ENCODE results near the gene FAM72A. TPM values are rescaled to one million over a fixed set of nuclear protein-coding genes. Genes with fewer than 3 reads are reported as not detected.
"Not testable (repeated sequence)": the region's sequence is repeated elsewhere in the genome, so short reads cannot be mapped to it uniquely, and the experiment has no call there.

Gene FAM72A
- total and polyA plus RNA-seq, 2 of the 4 experiments (the other 2 are of a cell fraction), result 2.2 to 5.0 TPM

GRCh38 chr1:206246129-206246886 lies 43.7 kb upstream of the FAM72A start:
- H3K9me3 ChIP-seq (ENCODE audit: control insufficient read depth, insufficient read depth, low read length); H2BK5ac ChIP-seq (ENCODE audit: low read depth, low read length, poor library complexity, severe bottlenecking); H4K5ac ChIP-seq (ENCODE audit: low read depth, low read length); H2AK9ac ChIP-seq (replicated peaks; ENCODE audit: low read depth, low read length, poor library complexity); CTCF ChIA-PET; H3K4me1 ChIP-seq (ENCODE audit: control insufficient read depth, insufficient read depth, low read length); H3K9me1 ChIP-seq (ENCODE audit: insufficient read depth, low read length); BruUV-seq (replicated peaks); H2BK120ac ChIP-seq (ENCODE audit: low read depth, low read length); H3K79me1 ChIP-seq (ENCODE audit: low read depth in 1 of 2, low read length in 2 of 2); H4K91ac ChIP-seq (ENCODE audit: insufficient read depth, low read depth, low read length); H3K56ac ChIP-seq (ENCODE audit: extremely low read depth, insufficient read depth, low read length); H3K4me3 ChIP-seq (ENCODE audit: insufficient read depth, low read depth, low read length); H2AFZ ChIP-seq (replicated peaks; ENCODE audit: low read length, poor library complexity); H2BK20ac ChIP-seq (ENCODE audit: low read depth, low read length); in situ Hi-C loops (cut with MboI; ENCODE audit: low sequenced_read_pairs); H4K8ac ChIP-seq (ENCODE audit: low read depth in 2 of 2, low read length in 2 of 2); H3K18ac ChIP-seq (ENCODE audit: low read depth, low read length); H3K4ac ChIP-seq (ENCODE audit: low read depth, low read length); DNase-seq; H3K36me3 ChIP-seq (ENCODE audit: control insufficient read depth, insufficient read depth, low read length); H2BK15ac ChIP-seq (ENCODE audit: low read depth, low read length); H3K27ac ChIP-seq (ENCODE audit: insufficient read depth, low read length); H4K20me1 ChIP-seq (ENCODE audit: insufficient read depth, low read length); dilution Hi-C loops (cut with HindIII; ENCODE audit: low sequenced_read_pairs, unreplicated experiment); H3K27me3 ChIP-seq (ENCODE audit: control insufficient read depth, insufficient read depth, low read length); ATAC-seq (ENCODE audit: low read depth); H3K14ac ChIP-seq (replicated peaks; ENCODE audit: low read depth, low read length); H3K4me2 ChIP-seq (ENCODE audit: low read depth, low read length); H3K9ac ChIP-seq (ENCODE audit: low read depth, low read length); POLR2A ChIA-PET (ENCODE audit: unreplicated experiment); H3K23ac ChIP-seq (ENCODE audit: low read depth, low read length); H2AK5ac ChIP-seq (ENCODE audit: low read depth, low read length); intact Hi-C loops (cut with micrococcal nuclease): not testable (repeated sequence)
- WGBS, 2 experiments (ENCODE audit: extremely low coverage in 2 of 2, insufficient read length in 1 of 2), result no CpG with 5 or more reads among the region's 10 CpGs

GRCh38 chr1:206245479-206245878 lies 42.8 kb upstream of the FAM72A start:
- H3K4ac ChIP-seq (ENCODE audit: low read depth, low read length); H3K23ac ChIP-seq (ENCODE audit: low read depth, low read length); H2AK9ac ChIP-seq (replicated peaks; ENCODE audit: low read depth, low read length, poor library complexity); H3K4me1 ChIP-seq (ENCODE audit: control insufficient read depth, insufficient read depth, low read length); dilution Hi-C loops (cut with HindIII; ENCODE audit: low sequenced_read_pairs, unreplicated experiment); H3K4me2 ChIP-seq (ENCODE audit: low read depth, low read length); H3K4me3 ChIP-seq (ENCODE audit: insufficient read depth, low read depth, low read length); H2BK20ac ChIP-seq (ENCODE audit: low read depth, low read length); POLR2A ChIA-PET (ENCODE audit: unreplicated experiment); H4K5ac ChIP-seq (ENCODE audit: low read depth, low read length); H3K56ac ChIP-seq (ENCODE audit: extremely low read depth, insufficient read depth, low read length); CTCF ChIA-PET; H4K20me1 ChIP-seq (ENCODE audit: insufficient read depth, low read length); H2AFZ ChIP-seq (replicated peaks; ENCODE audit: low read length, poor library complexity); H2BK15ac ChIP-seq (ENCODE audit: low read depth, low read length); H3K36me3 ChIP-seq (ENCODE audit: control insufficient read depth, insufficient read depth, low read length); H2BK5ac ChIP-seq (ENCODE audit: low read depth, low read length, poor library complexity, severe bottlenecking); H3K18ac ChIP-seq (ENCODE audit: low read depth, low read length); intact Hi-C loops (cut with micrococcal nuclease); H2BK120ac ChIP-seq (ENCODE audit: low read depth, low read length); H3K14ac ChIP-seq (replicated peaks; ENCODE audit: low read depth, low read length); H3K9ac ChIP-seq (ENCODE audit: low read depth, low read length); BruUV-seq (replicated peaks); in situ Hi-C loops (cut with MboI; ENCODE audit: low sequenced_read_pairs); DNase-seq; H3K9me1 ChIP-seq (ENCODE audit: insufficient read depth, low read length); H3K9me3 ChIP-seq (ENCODE audit: control insufficient read depth, insufficient read depth, low read length); H3K27me3 ChIP-seq (ENCODE audit: control insufficient read depth, insufficient read depth, low read length); H2AK5ac ChIP-seq (ENCODE audit: low read depth, low read length); H4K91ac ChIP-seq (ENCODE audit: insufficient read depth, low read depth, low read length); H3K27ac ChIP-seq (ENCODE audit: insufficient read depth, low read length); H3K79me1 ChIP-seq (ENCODE audit: low read depth in 1 of 2, low read length in 2 of 2): not testable (repeated sequence)
- 0 out of 4 replicates have a peak overlapping the region, but pooled peaks of 1 of the 2 experiments have one; percentile 25 for H4K8ac ChIP-seq (ENCODE audit: low read depth in 2 of 2, low read length in 2 of 2)
- no CpG with 5 or more reads among the region's 3 CpGs for WGBS, 2 experiments (ENCODE audit: extremely low coverage in 2 of 2, insufficient read length in 1 of 2)
- ATAC-seq (ENCODE audit: low read depth), result peak; percentile 63
